EH (cell line): ENCODE measurements around the gene ESPN.

Experiments
- DNase-seq: peaks from one replicate; pipeline ENCODE4 v3.0.0-alpha.2; 2015; ENCODE audit warnings: low read depth

ESPN gene

GRCh38 chr1:6499296-6499695 is 74.7 kb downstream of the ESPN start:
- DNase-seq, result no peak

DNA sequence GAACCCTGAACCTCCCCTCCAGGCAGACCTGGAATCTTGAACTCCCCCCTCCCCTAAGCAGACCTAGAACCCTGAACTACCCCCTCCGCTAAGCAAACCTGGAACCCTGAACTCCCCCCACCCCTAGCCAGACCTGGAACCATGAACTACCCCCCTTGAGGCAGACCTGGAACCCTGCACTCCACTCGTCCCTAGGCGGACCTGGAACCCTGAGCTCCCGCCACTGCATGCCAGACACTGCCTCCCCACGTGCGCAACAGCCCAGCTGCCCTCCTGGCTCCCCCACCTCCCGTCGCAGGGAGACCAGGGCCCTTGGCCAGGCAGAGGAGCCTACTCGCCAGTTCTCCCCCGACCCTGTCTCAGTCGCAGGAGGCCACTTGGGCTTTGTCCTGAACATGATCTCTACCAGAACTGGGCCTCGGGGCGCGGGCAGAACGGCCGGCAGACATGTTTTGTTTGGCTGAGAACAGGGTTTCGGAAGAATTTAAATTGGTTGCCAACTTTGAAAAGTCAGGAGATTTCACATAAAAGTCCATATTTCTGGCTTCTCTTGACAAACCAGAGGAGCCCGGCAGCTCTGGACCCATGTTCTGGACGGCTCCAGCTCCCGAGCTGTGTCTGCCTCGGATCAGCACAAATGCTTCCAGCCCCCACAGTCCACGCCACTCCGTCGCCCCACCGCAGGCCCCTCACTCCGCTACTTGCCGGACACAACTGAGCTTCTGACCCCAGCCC is 76.1 kb downstream of the ESPN start:
- peak; percentile 43 for DNase-seq

- no peak for DNase-seq
These were observed 76.8 kb downstream of the ESPN start for GRCh38 chr1:6501279-6501813.

DNA sequence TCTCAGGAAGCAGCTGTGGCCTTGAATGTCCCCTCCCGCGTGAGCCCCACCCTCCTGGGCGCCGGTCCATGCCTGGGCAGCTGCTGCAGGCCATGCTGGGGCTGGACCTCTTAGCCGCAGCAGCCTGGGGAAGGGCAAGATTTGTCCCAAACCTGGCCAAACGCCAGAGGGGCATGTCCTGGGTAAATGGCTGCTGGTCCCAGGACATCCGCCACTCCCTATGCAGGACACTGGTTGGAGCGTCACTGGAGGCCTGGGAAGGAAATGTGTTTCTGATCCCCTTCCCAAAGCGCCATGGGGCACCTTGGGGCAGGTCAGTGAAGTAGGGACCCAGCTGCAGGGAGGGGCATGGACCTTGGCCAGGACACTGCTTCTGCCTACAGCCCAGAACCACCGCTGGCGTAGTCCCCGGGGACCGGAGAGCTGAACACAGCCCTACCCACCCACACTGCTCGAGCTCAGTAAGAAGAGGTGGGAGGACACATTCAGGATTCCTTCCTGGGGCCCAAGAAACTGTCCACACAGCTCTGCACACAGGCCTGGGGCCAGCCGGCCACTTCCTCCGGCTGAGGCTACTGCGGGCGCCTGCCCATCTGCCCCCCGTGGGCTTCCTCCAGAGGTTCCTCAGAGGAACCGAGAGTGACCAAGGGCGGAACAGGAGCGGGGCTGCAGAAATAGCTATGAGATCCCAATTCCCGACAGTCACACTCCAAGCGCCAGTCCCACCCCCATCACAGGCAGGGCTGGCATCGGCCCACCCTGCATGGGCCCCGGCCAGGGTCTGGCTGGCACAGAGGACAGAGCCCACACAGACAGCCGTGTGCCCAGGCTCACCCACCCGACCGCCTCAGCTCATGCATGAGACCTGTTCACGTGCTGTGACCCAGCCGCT is 77.7 kb downstream of the ESPN start:
- DNase-seq, result no peak

DNA sequence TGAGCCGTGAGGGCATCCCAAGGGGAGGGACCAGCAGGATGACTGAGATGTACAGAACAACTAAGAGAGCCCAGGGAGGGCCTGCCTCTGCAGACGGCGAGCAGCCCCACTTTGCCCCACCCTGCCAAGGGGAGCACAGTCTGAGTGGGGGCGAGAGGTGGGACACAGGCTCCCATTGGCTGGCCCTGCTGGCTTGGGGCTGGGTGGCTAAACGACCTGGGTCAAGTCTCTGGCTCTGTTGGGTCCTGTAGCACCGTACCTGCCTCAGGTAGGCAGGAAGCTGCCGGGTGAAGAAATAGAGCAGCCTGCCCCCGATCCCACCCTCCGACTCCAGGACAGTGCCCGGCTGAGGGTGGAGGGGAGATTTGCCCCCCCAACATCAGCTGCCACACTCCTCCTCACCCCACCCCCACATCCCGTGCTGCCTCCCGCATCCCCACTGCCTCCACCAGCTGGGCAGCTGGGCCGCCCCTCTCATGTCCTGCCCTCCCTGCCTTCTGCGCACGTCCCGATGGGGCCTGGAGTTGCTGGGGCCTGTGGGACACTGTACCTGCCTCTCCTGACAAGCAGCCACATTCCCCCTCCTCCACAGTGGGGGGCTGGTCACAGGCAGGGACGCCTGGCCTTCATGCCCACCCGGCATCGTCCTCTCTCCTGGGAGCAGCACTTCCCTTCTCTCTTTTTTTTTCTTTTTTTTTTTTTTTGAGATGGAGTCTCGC is 79.5 kb downstream of the ESPN start:
- no peak for DNase-seq

GRCh38 chr1:6504887-6505286 is 80.3 kb downstream of the ESPN start:
- no peak for DNase-seq

GRCh38 chr1:6505367-6506209 is 81.0 kb downstream of the ESPN start:
- no peak for DNase-seq

GRCh38 chr1:6506210-6507036 is 81.8 kb downstream of the ESPN start:
- DNase-seq, result no peak

- no peak for DNase-seq
These were observed 82.5 kb downstream of the ESPN start for GRCh38 chr1:6507037-6507428.

DNA sequence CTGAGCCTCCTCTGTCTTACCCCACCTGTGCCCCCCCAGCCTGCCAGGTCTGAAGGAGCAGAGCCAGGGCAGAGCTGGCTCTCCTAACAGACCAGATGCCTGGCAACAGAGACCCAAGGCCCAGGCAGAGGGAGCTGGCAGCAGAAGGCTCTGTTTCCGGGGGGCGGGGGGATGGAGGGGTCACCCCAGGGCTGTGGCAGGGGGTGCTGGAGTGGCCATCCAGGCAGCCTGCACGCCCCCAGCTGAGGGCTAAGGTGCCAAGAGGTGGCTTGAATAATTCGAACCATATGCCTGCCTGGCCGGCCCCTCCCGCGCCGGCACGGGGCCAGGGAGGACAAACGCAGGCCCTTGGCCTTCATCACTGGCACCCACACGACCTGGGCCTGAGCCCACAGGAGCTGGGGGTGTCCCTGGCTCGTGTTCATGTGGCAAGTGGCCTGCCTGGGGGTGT is 82.9 kb downstream of the ESPN start:
- no peak for DNase-seq

DNA sequence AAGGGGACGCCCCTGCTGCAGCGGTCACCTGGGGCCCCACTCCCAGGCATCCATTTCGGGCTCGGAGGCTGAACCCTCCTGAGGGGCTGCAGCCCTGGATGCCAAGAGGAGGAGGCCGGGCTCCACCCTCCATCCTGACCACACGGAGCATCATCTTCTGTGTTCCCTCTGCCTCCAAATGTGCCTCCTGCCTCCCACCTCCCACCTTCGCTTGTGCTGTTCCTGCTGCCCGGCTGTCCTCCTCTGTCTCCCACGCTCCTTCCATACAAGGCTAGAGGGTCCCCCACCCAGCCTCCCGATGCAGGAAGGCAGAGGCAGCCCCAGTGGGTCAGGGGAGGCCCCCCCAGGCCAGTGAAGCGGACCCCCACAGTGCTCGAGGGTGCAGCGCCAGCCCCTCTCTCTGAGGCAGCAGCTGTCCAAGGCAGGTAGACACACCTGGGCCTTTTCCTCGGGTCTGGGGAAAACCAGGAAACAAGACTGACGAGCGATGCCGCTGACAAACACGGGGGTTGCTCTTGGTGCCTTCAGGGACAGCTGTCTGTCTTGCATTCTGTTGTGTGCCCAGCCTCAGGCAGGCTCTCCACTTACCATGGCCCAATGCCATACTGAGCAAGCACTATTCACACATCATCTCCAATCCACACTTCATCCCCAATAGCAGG is 83.7 kb downstream of the ESPN start:
- DNase-seq, result no peak

- DNase-seq, result no peak
These were observed 84.2 kb downstream of the ESPN start for GRCh38 chr1:6508816-6509189.

DNA sequence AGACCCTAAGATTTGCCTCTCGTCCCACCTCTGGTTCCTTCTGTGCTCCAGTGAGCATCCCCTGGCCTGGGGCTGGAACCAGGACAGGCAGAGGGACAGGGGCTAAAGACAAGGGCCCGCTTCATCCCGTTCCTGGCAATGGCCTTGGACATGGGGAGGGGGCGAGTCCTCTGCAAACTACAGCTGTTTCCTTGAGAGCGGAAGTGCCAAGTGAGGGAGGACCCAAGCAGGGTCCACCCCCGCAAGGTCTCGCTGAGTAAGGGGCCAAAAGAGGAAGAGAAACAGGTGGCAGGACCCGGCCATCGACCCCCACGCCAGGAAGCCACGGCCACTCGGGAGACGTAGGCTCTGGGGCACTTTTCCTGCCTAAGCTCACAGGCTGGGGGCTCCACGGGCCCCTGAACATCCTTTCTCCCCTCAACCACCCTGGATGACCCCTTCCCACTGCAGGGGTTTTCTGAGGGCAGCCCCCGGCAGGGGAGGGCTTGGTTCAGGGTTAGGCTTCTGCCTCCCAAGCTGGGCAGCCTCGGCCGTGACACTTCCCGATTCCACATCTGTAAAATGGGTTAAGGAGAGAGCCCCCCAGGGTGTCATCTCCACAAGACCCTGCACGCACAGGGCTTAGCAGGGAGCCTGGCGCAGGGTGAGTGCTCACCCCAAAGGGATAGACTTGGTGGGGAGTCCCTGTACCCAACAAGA is 84.8 kb downstream of the ESPN start:
- no peak for DNase-seq

DNA sequence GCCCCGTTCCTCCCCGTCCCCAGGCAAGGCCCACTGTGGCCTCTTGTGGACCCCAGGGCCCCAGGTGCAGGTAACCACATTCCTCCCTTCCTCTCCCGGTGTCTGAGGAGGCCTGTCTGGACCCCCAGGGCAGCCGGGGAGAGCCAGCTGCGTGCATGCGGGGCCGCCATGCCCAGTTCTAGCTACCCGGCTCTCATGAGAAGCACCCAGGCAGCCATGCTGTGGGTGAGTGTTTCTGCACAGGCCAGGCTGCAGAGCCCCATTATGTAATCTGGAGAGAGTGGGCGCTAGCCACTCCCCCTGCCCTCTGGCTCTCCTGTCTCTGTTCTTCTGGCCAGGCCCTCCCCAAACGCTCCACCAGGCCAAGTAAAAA is 85.3 kb downstream of the ESPN start:
- no peak for DNase-seq

DNA sequence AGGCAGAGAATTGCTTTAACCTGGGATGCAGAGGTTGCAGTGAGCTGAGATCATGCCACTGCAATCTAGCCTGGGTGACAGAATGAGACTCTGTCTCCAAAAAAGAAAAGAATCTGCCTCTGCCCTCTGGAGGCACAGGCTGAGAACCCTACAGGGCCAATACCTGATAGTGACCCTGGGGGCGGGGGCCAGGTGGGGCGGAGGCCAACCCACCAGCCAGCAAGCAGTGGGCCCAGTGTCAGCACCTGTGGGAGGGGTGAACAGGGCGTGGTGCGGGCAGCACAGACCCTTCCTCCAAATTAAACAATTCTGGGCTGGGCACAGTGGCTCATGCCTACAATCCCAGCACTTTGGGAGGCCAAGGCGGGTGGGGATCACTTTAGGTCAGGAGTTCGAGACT is 85.9 kb downstream of the ESPN start:
- no peak for DNase-seq
